ENCODE results near the gene CXCR6.
"Not testable (repeated sequence)": the region's sequence is repeated elsewhere in the genome, so short reads cannot be mapped to it uniquely, and the experiment has no call there.

CXCR6 gene

GRCh38 chr3:45990181-45990580, 46.9 kb downstream of the CXCR6 start:
- H3K4me1 ChIP-seq (ENCODE audit: insufficient read depth, low read length), result peaks cover 13% of the 10 kb centered on the region
- no peaks in the 10 kb centered on the region for H3K9me3 ChIP-seq (ENCODE audit: control insufficient read depth, insufficient read depth, low read length)
- H3K9ac ChIP-seq (ENCODE audit: low read depth, low read length), result no peak overlapping the region
- no peaks in the 10 kb centered on the region for H3K36me3 ChIP-seq (ENCODE audit: insufficient read depth, low read length)

GRCh38 chr3:45991341-45991740, 48.1 kb downstream of the CXCR6 start:
- Histone ChIP-seq H3K4me1 (ENCODE audit: insufficient read depth, low read length) (peaks cover 13% of the 10 kb centered on the region), H3K36me3 (ENCODE audit: insufficient read depth, low read length) (no peaks in the 10 kb centered on the region), H3K9me3 (ENCODE audit: control insufficient read depth, insufficient read depth, low read length) (no peaks in the 10 kb centered on the region), H3K9ac (ENCODE audit: low read depth, low read length) (no peak overlapping the region)

- Histone ChIP-seq H3K4me1 (ENCODE audit: insufficient read depth, low read length) (peaks cover 13% of the 10 kb centered on the region), H3K9me3 (ENCODE audit: control insufficient read depth, insufficient read depth, low read length) (no peaks in the 10 kb centered on the region), H3K9ac (ENCODE audit: low read depth, low read length) (no peak overlapping the region), H3K36me3 (ENCODE audit: insufficient read depth, low read length) (no peaks in the 10 kb centered on the region)
These were observed 49.0 kb downstream of the CXCR6 start for GRCh38 chr3:45992133-45992729.

GRCh38 chr3:45992821-45993221, 49.6 kb downstream of the CXCR6 start:
- H3K4me1 ChIP-seq (ENCODE audit: insufficient read depth, low read length), result peaks cover 13% of the 10 kb centered on the region
- no peaks in the 10 kb centered on the region for H3K9me3 ChIP-seq (ENCODE audit: control insufficient read depth, insufficient read depth, low read length)
- H3K36me3 ChIP-seq (ENCODE audit: insufficient read depth, low read length), result no peaks in the 10 kb centered on the region
- no peak overlapping the region for H3K9ac ChIP-seq (ENCODE audit: low read depth, low read length)

GRCh38 chr3:45993421-45994027, 50.3 kb downstream of the CXCR6 start:
- H3K9ac ChIP-seq (ENCODE audit: low read depth, low read length), result no peak overlapping the region
- peaks cover 13% of the 10 kb centered on the region for H3K4me1 ChIP-seq (ENCODE audit: insufficient read depth, low read length)
- H3K9me3 ChIP-seq (ENCODE audit: control insufficient read depth, insufficient read depth, low read length), result no peaks in the 10 kb centered on the region
- H3K36me3 ChIP-seq (ENCODE audit: insufficient read depth, low read length), result no peaks in the 10 kb centered on the region

- H3K4me1 ChIP-seq (ENCODE audit: insufficient read depth, low read length), result peaks cover 13% of the 10 kb centered on the region
These were observed 51.4 kb downstream of the CXCR6 start for GRCh38 chr3:45994419-45995235.

GRCh38 chr3:45995236-45996192, 52.2 kb downstream of the CXCR6 start, which contains the start of gene FYCO1:
Gene FYCO1 (minus strand): TSS chr3:45995824. CDS start chr3:45984910, 10,914 bp downstream.
- Histone ChIP-seq H3K9me3 (ENCODE audit: control insufficient read depth, insufficient read depth, low read length) (no peaks in the 10 kb centered on the region), H3K4me1 (ENCODE audit: insufficient read depth, low read length) (peaks cover 13% of the 10 kb centered on the region), H3K9ac (ENCODE audit: low read depth, low read length) (peak within 1 kb of the TSS; percentile 78), H3K36me3 (ENCODE audit: insufficient read depth, low read length) (no peaks in the 10 kb centered on the region)

More at GRCh38 chr3:45994419-45995235, 51.4 kb downstream of the CXCR6 start:
- no peaks in the 10 kb centered on the region for H3K36me3 ChIP-seq (ENCODE audit: insufficient read depth, low read length)
- peak overlapping the region; percentile 78 for H3K9ac ChIP-seq (ENCODE audit: low read depth, low read length)
- no peaks in the 10 kb centered on the region for H3K9me3 ChIP-seq (ENCODE audit: control insufficient read depth, insufficient read depth, low read length)

- not testable (repeated sequence) for H3K9ac ChIP-seq (ENCODE audit: low read depth, low read length); H3K36me3 ChIP-seq (ENCODE audit: insufficient read depth, low read length); H3K9me3 ChIP-seq (ENCODE audit: control insufficient read depth, insufficient read depth, low read length)
- H3K4me1 ChIP-seq (ENCODE audit: insufficient read depth, low read length), result peaks cover 10% of the 10 kb centered on the region
These were observed 54.2 kb downstream of the CXCR6 start for GRCh38 chr3:45997499-45997898.

GRCh38 chr3:45997942-45998341, 54.7 kb downstream of the CXCR6 start:
- H3K36me3 ChIP-seq (ENCODE audit: insufficient read depth, low read length), result no peaks in the 10 kb centered on the region; the same call in 1 of the 2 replicates
- H3K9ac ChIP-seq (ENCODE audit: low read depth, low read length), result no peak overlapping the region
- no peaks in the 10 kb centered on the region for H3K9me3 ChIP-seq (ENCODE audit: control insufficient read depth, insufficient read depth, low read length)
- H3K4me1 ChIP-seq (ENCODE audit: insufficient read depth, low read length), result peaks cover 6% of the 10 kb centered on the region
